GM12873 (cell line): ENCODE measurements around the gene STAC.

Experiments
- CTCF ChIP-seq: IDR thresholded peaks from 2 replicates; pipeline ENCODE4 v1.5.1; 2012; ENCODE audit warnings: low read depth, mild to moderate bottlenecking, moderate library complexity, low read length, control low read depth; ENCODE audit not compliant: insufficient read depth; ENCODE audit errors: missing control alignments

Gene STAC

GRCh38 chr3:36455406-36455805 is 75.1 kb downstream of the STAC start:
- TF ChIP-seq CTCF, result no peak

DNA sequence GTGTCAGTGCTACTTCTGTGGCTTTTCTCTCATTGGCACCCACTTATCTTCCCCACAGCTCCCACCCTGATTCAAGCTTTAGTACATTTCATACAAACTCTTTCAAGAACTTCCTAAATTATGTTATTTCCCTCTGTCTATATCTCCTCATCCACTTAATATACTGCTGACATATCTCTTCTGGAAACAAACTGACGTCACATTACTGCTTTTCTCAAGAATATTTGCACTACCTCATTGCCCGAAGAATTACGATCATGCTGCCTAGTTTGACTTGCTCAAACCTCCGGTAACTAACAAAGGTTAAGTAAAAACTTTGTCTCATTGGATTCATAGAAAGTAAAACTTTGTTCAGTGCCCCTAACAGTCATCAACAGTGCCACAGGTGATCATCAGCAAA is 76.5 kb downstream of the STAC start:
- TF ChIP-seq CTCF, result no peak

- no peak for TF ChIP-seq CTCF
Observed at GRCh38 chr3:36457667-36458066, 77.4 kb downstream of the STAC start.

- TF ChIP-seq CTCF, result no peak
Observed at GRCh38 chr3:36459177-36459576, 78.9 kb downstream of the STAC start.

GRCh38 chr3:36461597-36461996 is 81.3 kb downstream of the STAC start:
- TF ChIP-seq CTCF, result no peak

DNA sequence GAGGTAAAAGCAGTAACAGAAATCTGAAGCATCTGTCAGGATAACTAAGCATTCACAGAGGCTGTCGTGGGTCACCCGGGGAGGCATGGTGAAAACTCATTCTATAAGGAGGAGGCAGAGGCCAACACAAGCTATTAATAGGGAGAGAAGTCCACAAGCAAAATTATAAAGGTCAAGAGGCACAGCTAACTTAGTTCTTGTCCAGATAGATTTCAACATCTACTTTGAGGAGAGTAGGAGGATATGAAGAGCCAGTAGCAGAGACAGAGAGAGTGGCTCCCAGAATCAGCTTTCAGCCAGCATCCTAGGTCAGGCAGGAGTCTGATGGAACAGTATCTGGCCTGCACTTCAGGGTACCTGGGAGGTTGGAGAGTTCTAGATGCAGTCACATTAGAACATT is 95.3 kb downstream of the STAC start:
- TF ChIP-seq CTCF, result no peak

DNA sequence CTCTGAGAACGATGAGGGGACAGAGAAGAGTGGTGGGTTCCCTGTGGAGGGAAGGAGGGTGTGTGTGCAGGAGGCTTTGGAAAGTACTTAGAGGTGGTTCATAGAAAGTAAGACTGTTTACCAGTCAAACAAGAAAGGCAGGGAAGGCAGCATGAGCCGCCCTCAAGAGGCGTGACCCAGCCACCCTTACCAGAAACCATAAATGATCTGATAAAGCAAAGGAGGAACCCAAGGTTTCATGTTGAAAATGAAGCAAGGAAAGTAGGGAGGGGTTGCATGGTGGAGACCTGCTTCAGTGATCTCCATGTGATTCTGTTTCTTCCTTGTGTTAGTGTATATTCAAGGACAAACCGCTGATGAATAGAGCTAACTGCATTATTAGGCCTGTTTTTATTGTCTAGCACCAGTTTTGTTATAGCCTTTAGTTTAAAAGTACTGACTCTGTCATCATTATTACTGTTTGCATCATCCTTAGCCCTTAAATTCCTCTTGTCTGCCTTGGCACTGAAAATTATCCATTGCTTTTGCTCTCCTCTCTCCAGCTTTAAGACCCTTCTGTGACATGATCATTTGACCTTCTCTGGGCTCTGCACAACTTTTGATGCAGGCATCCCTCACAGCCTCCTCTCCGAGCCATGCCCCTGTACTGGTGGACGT is 96.1 kb downstream of the STAC start:
- TF ChIP-seq CTCF, result no peak

- no peak for TF ChIP-seq CTCF
Observed at GRCh38 chr3:36477655-36478054, 97.4 kb downstream of the STAC start.
